Erythroblast (primary cell): ENCODE data around the gene CCDC92.

Source experiments
- GATA1 ChIP-seq: IDR thresholded peaks from 2 replicates; pipeline ENCODE4 v1.6.1; 2011; ENCODE audit warnings: low read depth, mild to moderate bottlenecking, control low read depth, low read length, moderate library complexity
- POLR2A ChIP-seq: IDR thresholded peaks from 2 replicates; pipeline ENCODE4 v1.6.1; 2011; ENCODE audit warnings: mild to moderate bottlenecking, low read length

GRCh38 chr12:123982269-123982668 is 9.6 kb upstream of the CCDC92 start:
- TF ChIP-seq POLR2A: no peak
- TF ChIP-seq GATA1: no peak
